GM11168 (cell line): ENCODE measurements around the gene CCDC157.

Experiments
- in situ Hi-C: fragments of 300-500 bp; cut with MboI; formaldehyde crosslinking; loops from one replicate; pipeline ENCODE4 v1.12.0; 2022; ENCODE audit warnings: low sequenced_read_pairs; ENCODE audit not compliant: unreplicated experiment

CCDC157 gene

DNA sequence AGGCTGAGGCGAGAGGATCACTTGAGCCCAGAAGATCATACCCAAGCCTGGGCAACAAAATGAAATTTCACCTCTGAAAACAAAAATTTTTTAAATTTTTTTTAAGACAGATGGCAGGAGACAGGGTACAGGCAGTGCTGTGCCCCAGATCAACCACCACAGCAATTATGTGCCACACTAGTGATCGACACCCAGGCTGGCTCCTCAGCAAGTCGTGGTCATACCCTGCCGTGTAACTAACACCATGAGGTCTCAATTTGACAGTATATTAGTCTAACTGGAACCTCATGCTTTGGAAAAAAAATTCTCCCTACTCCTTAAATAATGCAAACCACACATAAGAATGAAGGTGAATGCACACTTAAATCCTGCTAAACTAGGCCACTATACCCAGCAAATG, 8.4 kb upstream of the CCDC157 start:
- in situ Hi-C loops: no loop called here

DNA sequence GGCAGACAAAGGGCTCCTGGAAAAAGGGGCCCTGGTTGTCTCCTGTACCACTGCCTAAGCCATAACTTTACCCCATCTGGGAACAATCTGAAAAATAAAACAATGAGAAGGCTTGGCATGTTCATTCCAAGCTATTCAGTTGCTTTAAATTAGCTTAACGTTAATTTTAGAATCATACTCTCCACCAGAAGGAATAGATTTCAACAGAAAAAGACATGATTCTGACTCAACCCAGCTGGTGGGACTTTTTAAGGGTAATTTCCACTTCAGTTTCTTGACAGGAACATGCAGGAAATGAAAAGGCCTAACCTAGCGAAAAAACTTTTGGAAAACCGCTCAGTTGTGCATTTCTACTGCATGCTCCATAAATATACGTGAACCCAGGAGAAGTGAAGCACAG, 8.0 kb upstream of the CCDC157 start:
- in situ Hi-C loops: no loop called here

DNA sequence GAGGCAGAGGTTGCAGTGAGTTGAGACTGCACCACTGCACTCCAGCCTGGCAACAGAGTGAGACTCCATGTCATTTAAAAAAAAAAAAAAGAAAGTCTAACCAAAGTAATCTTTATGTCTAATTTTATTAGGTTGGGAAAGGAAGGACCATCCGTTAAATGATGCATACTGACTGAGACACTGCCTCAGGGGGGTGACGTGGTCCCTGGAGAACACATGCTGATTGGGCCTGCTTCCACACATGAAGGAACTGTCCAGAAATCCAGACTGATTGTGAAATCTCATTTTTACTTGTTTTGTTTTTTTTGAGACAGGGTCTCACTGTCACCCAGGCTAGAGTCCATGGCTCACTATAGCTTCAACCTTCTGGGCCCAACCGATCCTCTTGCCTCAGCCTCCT, 5.6 kb upstream of the CCDC157 start:
- in situ Hi-C loops: no loop called here

DNA sequence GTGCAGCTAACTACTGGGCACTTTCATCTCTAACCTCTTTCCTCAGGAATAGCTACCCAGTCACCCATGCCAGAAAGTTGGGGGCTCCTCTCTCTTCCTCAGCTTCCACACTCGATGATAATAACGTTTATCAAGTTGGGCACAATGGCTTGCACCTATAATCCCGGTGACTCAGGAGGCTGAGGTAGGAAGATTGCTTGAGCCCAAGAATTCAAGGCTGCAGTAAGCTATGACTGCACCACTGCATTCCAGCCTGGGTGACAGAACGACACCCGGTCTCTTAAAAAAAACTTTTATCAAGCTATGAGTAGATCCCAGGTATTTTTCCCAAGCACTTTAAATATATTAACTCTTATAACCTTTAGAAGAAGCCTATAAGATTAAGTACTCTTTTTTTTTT, 2.2 kb upstream of the CCDC157 start:
- in situ Hi-C loops: no loop called here

DNA sequence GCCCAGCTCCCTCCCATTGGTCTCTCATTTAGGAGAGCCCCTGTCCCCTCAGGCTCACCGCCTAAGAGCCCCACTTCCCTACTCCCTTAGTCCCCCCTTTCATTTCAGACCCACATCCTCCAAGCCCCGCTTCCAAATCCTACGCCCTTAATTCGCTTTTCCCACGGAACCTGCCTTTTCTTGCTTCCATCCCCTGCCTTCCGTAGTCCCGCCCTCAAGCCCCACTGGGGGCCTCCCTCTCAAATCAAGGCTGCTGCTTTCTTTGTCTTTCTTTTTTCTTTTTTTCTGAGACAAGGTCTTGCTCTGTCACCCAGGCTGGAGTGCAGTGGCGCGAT, 396 bp downstream of the CCDC157 start:
- in situ Hi-C loops: no loop called here

DNA sequence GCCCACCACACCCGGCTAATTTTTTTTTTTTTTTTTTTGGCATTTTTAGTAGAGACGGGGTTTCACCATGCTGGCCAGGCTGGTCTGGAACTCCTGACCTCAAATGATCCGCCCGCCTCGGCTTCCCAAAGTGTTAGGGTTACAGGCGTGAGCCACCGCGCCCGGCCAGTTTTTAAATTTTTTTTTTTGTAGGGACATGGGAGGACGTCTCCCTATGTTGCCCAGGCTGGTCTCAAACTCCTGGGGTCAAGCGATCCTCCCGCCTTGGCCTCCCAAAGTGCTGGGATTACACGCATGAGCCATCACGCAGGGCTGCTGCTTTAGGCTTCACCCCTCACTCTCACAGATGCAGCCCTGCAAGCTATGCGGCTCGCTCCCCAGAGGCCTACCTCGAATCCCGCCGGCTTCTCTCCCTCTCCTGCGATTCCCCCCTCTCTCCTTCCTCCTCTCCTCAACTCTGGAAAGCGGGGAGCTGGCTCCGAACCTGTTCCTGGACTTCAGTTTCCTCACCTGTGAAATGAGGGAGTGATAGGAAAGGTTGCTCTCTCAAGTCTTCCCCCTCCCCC, 926 bp downstream of the CCDC157 start:
- in situ Hi-C loops: no loop called here

DNA sequence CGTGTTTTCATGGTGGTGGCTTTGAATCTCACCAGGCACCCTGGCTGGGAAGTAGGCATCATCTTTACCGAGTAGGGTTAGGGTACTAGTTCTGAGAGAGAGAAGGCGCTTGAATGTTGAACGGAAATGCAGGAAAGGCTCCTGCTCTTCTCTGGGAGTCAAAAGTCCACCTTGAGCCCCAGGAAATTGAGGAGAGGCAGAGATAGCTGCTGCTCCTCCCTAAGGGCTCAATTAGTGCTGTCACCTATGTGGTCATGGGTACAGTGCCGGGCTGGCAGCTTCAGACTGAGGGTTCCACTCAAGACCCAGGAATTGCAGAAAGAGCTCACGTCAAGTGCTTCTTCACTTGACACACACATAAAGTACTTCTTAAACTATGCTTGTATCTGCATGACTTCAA, 1.7 kb downstream of the CCDC157 start:
- in situ Hi-C loops: no loop called here

DNA sequence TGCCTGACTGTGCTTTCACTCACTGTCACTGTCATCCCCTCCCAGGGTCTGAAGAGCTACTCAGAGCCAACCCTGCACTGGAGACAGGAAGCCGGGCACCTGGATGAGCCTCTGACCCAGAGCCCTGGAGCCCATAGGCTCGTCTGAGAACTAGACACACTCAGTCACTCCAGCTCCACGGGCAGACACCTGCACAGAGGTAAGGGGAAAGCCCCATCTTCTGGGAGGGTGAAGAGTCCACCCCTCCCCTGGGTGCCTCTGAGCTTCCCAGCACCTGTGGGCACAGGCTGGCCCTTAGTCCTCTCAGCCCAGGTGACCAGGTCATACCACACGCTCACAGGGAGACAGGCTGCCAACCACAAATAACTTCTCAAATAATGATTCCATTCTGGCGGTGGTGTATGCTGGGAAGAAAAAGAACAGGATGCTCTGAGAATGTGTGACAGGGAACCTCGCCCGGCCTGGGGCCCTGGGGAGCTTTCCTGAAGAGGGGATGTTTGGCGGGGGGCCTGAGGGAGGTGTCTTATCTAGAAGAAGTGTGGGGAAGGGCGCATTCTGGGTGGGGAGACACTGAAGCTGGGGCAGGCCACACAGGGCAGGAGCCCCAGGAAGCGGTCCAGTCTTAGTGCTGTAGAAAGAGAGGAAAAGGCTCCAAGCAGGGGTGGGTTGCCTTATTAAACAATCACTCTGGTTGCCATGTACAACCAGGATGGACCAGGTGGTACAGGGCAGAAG, 5.3 kb downstream of the CCDC157 start:
- in situ Hi-C loops: no loop called here

DNA sequence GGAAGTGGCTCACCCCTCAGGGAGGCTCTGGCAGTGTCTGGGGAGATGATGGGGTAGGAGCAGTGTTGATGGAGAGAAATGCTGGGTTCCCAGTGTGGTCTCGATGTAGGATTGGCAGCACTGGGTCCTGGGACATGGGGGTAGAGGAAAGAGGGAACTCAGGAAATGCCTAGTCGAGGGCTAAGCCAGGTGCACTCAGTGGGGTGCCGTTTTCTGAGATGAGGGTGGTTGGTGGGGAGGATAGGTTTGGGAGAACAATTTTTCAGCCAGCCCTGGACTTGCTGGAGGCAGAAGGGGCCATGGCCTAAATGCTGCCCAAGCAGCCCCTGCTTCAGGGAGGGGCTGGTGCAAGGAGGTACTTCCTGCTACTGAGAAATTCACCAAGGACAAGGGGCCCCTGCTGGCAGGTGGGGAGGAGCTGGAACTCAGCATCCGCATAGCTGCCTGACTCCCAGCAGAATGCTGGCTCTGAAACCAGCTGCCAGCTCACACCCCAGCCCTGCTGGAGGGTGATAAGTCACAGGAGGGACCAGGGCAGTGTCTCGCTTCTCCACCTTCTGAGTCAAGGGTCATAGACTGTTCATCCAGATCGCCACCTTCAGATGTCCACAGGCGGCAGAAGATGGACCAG, 6.0 kb downstream of the CCDC157 start:
- in situ Hi-C loops: no loop called here

DNA sequence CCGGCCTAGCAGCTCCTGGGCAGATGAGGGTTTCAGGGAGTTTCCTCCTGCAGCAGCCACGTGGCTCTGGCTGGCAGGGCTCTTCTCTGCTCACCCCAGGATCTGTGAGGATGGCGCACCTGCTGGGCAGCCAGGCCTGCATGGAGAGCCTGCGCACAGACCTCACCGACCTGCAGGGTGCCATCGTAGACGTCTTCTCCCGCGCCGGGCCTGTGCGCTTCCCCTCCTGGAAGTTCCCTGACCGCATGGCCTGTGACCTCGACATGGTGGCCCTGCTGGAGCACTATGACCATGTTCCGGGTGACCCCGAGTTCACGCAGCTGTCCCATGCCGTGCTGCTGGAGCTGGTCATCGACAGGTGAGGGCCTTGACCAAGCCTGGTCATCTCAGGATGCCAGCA, 9.1 kb downstream of the CCDC157 start:
- in situ Hi-C loops: no loop called here

DNA sequence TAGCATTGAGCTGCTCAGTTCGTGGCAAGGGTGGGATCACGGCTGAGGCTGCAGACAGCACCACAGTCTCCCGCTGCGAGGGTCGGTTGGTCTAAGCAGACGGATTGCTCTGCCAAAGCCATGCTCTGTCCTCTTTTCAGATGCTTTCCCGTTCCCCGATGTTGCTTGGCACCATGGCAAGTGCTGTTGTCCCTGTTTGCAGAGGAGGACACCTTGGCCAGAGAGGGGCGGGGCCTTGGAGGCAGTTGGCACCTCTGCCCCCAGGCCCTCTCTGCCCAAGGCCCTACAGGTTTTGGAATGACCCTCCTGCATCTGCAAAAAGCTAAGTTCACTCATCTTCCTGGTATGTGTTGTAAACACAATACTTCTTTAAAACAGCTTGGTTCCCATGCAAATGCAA, 11.6 kb downstream of the CCDC157 start:
- in situ Hi-C loops: no loop called here

DNA sequence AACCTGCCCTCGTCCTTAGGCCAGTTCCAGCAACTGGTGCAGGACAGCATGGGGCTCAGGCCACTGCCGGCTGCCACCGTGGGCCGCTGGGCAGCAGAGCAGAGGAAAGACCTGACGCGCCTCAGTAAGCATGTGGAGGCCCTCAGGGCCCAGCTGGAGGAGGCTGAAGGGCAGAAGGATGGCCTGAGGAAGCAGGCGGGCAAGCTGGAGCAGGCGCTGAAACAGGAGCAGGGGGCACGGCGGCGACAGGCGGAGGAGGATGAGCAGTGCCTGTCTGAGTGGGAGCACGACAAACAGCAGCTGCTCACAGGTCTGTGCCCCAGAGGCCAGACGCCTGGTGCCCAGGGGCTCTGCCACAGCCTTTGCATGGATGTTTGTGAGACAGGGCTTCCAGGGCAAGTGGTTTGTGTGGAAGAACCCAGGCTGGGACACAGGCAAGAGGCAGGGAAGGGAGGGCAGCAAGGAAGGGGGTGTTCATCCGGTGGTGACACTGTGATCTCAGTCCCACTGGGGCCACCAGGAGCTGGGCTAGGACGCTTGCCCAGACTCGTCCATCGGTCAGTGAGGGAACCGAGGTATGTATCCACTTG, 13.9 kb downstream of the CCDC157 start:
- in situ Hi-C loops: no loop called here

DNA sequence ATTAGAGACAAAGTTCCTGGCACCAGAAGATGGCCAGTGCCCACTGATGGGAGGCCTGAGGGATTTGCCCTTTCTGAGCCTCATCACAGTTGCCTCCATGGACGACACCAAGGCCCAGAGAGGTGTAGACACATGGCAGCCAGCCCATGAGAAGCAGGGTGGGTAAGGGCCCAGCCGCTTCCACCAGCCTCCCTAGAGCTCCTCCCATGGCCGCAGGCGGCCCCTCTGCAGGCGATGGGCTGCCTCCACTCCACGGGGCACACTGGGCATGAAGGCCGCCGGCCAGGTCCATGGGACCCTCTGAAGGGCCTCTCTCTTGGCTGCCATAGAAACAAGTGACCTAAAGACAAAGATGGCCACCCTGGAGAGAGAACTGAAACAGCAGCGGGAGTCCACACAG, 14.5 kb downstream of the CCDC157 start:
- in situ Hi-C loops: no loop called here

DNA sequence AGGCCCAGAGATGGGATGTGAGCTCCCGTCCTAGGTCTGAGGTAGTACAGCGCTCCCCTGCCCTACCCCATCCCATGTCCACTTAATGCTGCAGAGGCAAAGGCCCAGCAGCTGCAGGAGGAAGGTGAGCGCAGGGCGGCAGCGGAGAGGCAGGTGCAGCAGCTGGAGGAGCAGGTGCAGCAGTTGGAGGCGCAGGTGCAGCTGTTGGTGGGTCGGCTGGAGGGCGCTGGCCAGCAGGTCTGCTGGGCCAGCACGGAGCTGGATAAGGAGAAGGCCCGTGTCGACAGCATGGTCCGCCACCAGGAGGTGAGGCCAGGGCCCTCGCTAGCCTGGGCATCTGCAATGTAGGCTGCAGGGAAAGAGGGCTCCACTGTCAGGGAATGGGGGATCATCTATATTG, 15.2 kb downstream of the CCDC157 start:
- in situ Hi-C loops: no loop called here

DNA sequence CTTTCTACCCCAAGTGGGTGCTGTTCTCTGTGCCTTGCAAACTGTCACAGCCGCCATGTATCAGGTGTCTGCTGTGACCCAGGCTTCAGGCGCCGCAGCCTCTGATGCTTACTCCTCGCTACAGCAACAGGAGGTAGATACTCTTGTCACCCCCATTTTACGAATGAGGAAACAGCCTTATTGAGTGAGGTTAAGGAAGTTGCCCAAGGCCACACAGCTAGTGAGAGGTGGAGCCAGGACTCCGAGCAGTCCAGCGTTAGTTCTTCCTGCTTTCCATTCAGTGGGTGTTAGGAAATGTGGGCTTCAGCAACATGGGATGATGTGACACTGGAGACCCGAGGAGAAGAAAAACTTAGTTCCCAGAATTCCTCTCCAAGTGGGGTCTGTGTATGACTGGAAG, 16.1 kb downstream of the CCDC157 start:
- in situ Hi-C loops: no loop called here

DNA sequence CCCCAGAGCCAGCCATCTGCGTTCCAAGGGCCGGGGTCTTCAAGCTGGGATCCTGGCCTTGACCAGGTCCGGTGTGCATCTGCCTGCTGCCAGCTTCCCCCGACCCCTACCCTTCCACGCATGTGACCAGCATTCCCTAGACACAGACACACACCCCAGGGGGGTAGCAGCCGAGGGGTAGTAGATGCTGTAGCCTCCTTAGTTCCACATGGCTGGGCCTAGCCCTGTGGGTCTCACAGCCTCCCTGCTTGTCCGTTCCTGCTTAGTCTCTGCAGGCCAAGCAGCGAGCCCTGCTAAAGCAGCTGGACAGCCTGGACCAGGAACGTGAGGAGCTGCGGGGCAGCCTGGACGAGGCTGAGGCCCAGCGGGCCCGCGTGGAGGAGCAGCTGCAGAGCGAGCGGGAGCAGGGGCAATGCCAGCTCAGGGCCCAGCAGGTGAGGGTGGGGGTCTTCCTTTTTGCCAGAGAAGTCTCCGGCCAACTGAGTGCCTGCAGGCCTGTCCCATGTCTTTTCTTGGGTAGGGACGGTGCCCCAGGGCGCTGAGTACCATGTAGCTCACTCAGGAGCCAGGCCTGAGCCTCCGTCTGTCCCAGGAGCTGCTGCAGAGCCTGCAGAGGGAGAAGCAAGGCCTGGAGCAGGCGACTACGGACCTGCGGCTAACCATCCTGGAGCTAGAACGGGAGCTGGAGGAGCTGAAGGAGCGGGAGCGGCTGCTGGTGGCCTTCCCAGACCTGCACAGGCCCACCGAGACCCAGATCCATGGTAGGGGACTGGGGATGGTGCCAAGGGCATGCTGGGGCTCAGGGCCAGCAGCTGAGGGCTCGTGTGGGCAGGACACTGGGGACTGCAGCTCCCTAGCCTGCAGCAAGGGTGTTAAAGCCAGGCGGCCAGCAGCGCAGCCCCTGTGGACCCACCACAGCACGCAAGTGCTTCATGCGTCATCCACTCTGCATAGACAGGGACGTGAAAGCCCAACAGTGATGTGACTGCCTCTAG, 16.8 kb downstream of the CCDC157 start:
- in situ Hi-C loops: no loop called here

DNA sequence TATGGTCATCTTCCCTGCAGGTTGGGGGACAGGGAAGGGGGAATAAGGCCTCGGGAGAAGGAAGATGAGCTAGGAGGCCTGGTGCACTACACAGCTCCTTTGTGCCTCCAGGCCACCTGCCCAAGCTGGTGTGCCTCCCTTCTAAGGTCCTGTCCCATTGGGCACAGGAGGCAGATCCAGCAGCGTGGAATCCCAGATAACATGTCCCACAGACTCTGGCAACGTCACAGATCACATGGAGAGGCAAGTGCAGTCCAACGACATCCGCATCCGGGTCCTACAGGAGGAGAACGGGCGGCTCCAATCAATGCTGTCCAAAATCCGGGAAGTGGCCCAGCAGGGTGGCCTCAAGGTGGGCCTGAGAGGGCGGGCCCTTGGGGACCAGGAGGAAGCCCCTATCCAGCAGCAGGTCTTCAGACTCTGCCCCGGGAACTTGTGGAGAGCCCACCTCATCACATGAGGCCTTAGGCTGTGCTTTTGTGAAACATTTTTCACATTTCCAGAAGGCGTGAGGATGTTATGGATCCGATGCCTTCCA, 18.6 kb downstream of the CCDC157 start:
- in situ Hi-C loops: no loop called here

DNA sequence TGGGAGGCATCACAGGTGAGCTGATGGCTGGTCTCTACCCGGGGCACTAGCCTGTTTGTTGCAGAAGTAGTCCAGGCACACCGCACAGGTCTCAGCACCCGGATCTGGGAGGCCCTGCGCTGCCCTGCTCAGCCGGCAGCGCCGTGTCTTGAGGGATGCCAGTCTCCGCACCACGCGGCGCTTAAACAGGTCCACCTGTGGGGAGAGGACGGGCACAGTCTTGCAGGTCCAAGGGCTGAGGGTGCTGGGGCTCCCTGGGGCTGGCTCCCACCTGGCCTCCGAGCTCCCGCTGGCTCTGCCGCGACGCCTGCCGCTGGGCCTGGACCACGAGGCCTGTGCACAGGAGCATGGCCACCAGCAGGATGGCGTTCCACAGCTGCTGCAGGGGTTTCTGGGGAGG, 23.2 kb downstream of the CCDC157 start:
- in situ Hi-C loops: no loop called here

DNA sequence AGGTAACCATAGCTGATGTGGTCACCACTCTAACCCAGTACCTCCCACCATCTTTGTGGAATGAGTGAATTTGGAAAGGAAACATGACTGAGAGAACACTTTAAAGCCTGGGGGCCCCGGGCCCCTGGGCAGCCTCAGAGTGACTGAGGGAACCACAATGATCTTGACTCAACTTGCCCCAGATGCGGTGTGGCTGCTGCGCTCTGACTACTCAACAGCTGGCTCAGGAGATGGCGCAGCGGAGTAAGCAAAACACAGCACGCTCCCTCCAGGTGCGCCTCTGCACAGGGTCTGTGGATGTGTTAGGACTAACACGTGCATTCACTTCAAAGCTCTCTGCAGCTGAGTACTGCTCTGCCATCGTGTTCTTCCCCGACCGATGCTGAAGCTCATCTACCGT, 24.5 kb downstream of the CCDC157 start:
- in situ Hi-C loops: no loop called here

DNA sequence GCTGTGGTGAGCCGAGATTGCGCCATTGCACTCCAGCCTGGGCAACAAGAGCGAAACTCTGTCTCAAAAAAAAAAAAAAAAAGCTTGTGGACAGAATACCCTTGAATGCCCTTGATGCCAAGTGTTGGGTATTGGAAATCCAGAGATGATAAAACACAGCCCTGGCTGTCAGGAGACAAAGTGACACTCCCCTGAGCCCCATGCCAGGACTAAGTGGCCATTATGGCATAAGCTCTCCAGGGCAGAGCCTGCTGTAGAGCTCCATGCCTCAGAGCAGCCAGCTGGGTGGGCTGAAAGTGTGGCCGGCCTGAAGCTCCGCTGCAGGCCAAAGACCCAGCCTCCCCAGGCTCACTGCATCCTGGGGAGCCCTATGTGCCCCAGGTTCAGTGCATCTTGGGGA, 25.5 kb downstream of the CCDC157 start:
- in situ Hi-C loops: no loop called here
